Esophagus muscularis mucosa (tissue), 3 donors: ENCODE measurements around the gene ARL15.

Source experiments
- CTCF ChIP-seq, 3 experiments: fragments of 200-600 bp in 2 of 3; fragments of 450-650 bp in 1 of 3; sonication (generic) in 2 of 3; IDR thresholded peaks; one replicate each; pipeline ENCODE4 v1.5.1; 2017 to 2019; ENCODE audit warnings: antibody characterized with exemption in 3 of 3, mild to moderate bottlenecking in 2 of 3, moderate library complexity in 1 of 3
- POLR2AphosphoS5 ChIP-seq, 2 donors: sonication (generic); formaldehyde crosslinking; IDR thresholded peaks; one replicate each; pipeline ENCODE4 v1.6.1; 2017; ENCODE audit warnings: antibody characterized with exemption in 2 of 2

DNA sequence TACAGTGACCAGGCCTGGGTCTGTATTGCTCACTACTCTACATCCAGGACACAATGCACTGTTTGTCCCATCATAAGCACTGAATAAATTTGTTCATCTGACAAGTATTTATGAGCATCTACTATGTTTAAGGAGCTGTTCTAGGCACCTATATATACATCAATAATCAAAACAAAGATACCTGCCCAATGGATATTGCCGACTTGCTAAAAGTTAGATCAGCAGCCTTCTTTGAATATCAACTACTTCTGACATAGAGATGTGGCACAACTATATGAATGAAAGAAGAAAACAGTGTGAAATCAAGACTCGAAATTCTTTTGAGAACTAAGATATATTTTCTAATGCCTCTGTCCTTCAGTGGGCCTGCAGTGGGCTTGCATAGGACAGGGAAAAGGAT lies 215.7 kb downstream of the ARL15 start:
- TF ChIP-seq POLR2AphosphoS5 (IDR thresholded peaks at IDR 0.05) (no peak), CTCF (IDR thresholded peaks at IDR 0.05) (no peak)
